H1 (cell line): ENCODE data around the gene LEKR1. TPM values are rescaled to one million over a fixed set of nuclear protein-coding genes. Genes with fewer than 3 reads are reported as not detected.

Source experiments
- CEBPB ChIP-seq: IDR thresholded peaks from 2 replicates; pipeline ENCODE4 v1.6.1; 2012; ENCODE audit warnings: low read depth, low read length
- CTBP2 ChIP-seq: IDR thresholded peaks from 2 replicates; pipeline ENCODE4 v1.7.0; 2011; ENCODE audit warnings: borderline replicate concordance, mild to moderate bottlenecking, moderate library complexity, mixed read lengths, low read length; ENCODE audit not compliant: insufficient read depth, insufficient read length
- GTF2F1 ChIP-seq: IDR thresholded peaks from 2 replicates; pipeline ENCODE4 v1.6.1; 2012; ENCODE audit warnings: low read depth, low read length, improper control_type of control experiment, borderline replicate concordance
- POLR2A ChIP-seq, 2 experiments: IDR thresholded peaks; 1 replicate in 1 of 2; 2 replicates in 1 of 2; pipeline ENCODE4 v1.6.1; 2011; ENCODE audit warnings: low read depth in 2 of 2, low read length in 2 of 2, mild to moderate bottlenecking in 2 of 2; ENCODE audit errors: control extremely low read depth in 1 of 2
- SP2 ChIP-seq: IDR thresholded peaks from 2 replicates; pipeline ENCODE4 v1.6.1; 2012; ENCODE audit warnings: mild to moderate bottlenecking, low read length, inconsistent platforms
- YY1 ChIP-seq: IDR thresholded peaks from 2 replicates; pipeline ENCODE4 v1.6.1; 2011; ENCODE audit warnings: low read depth, mild to moderate bottlenecking, low read length
- polyA plus RNA-seq, 7 experiments: library from polyadenylated mRNA; depleted of rRNA in 3 of 7; stranded (reverse) in 5 of 7; unstranded in 2 of 7; fragments of >200 nt in 5 of 7; fragments of 200-250 nt in 2 of 7; gene quantifications; 1 replicate in 5 of 7; 2 replicates in 1 of 7; 4 replicates in 1 of 7; pipeline versions ENCODE4 v1.2.1 to v1.2.3, GENCODE V29; 2011 to 2013; ENCODE audit warnings: missing spikeins in 2 of 7, mixed read lengths in 2 of 7
- total RNA-seq: library from RNA; stranded (reverse); fragmentation: NEBNext Ultra II Directional; extraction: Animal tissue kit (Norgen Biotek cat#: 25700); gene quantifications from 2 replicates; pipeline ENCODE4 v1.2.1, GENCODE V29; 2021

Gene LEKR1
- total and polyA plus RNA-seq, 2 of the 8 experiments (the other 6 are each of a cell fraction or from before 2014, with no cell fraction given), result 0.08 TPM; not detected in 1

DNA sequence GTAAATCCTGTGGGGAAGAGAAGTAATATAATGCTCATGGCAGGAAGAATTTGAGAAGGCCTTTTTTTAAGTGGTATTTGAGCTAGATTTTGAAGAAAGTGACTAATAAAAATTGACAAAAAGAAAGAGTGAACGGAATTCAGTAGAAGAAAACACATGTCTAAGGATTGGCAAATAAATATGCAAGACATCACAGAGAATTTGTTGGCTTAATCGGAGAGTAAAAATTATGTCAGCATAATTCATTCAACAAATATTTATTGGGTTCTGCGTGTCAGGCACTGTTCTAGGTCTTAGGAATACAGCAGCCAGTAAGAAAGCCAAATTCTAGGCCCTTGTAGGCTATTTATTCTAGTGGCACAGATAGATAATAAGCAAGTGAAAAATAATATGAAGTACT is 33.6 kb upstream of the LEKR1 start (continued):
- TF ChIP-seq CEBPB (no peak), YY1 (no peak), SP2 (no peak), CTBP2 (no peak), POLR2A (IDR thresholded peaks at IDR 0.05; ENCODE audit: control extremely low read depth in 1 of 2, low read depth in 2 of 2, low read length in 2 of 2) (no peak), GTF2F1 (no peak)
